Stimulated activated CD4-positive, alpha-beta T cell treated with anti-CD3 and anti-CD28 coated beads, Interleukin-15, amount 100 ng/mL, for 1 hour (primary cell): ENCODE results near the gene CALHM3.
A peak's percentile ranks its signal among the peaks of the same experiment; 100 is the strongest.
"Not testable (repeated sequence)": the region's sequence is repeated elsewhere in the genome, so short reads cannot be mapped to it uniquely, and the experiment has no call there.

Experiments
- DNase-seq, 2 donors: peaks; one replicate each; pipeline ENCODE4 v3.0.0-alpha.2; 2020; ENCODE audit warnings: low read depth in 1 of 2, low spot score in 1 of 2

Gene CALHM3

GRCh38 chr10:103502849-103503660 lies 24.0 kb upstream of the CALHM3 start:
- no peak for DNase-seq

DNA sequence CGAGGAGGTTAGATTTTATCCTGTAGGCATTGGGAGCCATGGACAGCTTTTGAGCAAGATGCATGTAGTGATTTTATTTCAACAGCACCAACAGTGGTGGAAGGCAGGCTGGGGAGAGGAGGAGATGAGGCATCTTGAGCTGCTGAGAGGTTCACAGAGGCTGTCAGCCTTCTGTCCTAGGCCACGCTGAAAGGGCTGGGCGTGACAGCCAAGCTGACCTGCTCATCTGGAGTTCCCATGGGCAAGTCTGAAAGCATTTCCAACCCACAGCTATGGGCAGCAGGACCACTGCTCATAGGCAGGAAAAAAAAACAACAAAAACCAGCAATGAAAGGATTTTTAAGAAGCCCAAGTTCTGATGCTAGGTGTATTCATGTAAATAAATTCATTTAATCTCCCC lies 22.1 kb upstream of the CALHM3 start:
- no peak for DNase-seq

- no peak for DNase-seq
Observed at GRCh38 chr10:103500481-103500880, 21.4 kb upstream of the CALHM3 start.

DNA sequence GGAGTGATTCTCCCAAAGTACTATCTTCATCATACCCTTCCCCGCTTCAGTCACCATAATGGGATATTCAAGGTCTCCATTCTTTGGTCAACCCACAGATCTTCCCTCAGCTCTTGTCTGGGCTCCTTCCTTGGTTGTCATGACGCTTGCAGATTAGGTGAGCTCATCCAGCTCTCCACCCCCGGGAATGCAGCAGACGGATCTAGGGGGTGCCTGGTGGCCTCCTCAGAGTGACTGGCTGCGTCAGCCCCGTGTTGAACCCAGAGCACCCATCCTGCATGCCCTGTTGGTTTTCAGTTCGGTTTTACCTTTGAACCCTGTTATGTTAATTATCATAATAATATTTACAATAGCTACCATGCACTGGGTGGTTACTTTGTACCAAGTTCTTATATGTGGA lies 20.8 kb upstream of the CALHM3 start:
- DNase-seq = no peak

- DNase-seq = no peak
Observed at GRCh38 chr10:103498936-103499638, 20.0 kb upstream of the CALHM3 start.

GRCh38 chr10:103497161-103497915 lies 18.3 kb upstream of the CALHM3 start:
- DNase-seq = no peak

DNA sequence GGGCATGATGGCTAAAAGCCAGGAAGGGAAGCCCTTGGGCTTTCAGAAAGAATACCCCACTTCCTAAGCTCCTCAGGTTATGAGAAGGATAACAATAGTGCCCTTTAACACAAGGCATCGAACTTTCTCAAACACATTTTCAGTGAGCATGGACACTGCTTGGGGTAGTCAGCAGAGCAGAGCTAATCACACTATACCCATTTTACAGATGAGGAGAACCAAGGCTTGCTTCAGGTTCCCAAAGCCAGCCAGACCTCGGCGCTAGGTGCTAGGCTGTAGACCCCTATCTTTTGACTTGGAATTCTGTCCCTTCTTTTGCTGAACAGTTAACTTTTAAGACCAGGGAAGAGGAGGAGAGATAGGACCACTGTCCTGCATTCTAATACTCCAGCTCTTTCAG lies 16.3 kb upstream of the CALHM3 start:
- DNase-seq = no peak

GRCh38 chr10:103493916-103494877 lies 15.2 kb upstream of the CALHM3 start:
- DNase-seq = peak in 1 of 2 donors; percentile 14

DNA sequence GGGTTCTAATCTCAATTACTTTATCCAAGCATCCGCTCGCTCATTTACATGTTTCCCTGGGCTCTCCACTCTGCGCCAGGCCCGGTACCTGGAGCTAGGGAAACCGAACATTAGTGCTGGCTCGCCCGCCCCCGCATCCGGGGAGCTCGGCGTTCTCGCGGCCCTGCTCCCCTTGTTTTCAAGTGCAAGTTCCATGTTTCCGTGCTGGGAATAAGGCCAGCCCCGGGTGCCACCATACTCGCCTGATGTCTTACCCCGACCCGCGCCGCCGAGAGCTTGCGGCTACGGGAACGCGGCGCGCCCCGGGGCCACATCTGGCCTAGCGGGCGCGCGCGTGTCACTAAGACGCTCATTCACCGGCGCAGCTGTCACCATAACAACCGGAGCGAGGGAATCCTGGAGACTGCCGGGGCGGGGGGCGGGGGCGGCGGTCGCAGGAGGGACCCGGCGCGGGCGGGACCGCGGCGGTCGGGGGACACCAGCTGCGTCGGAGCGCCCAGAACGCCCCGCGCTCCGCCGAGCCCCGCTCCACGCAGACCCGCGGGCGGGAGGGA lies 14.4 kb upstream of the CALHM3 start, which contains the start of gene NEURL1:
Gene NEURL1 (plus strand): TSS at position 344 of the 554 bp plus-strand sequence. CDS start 683 bp downstream, outside the sequence.
- DNase-seq = no peak

DNA sequence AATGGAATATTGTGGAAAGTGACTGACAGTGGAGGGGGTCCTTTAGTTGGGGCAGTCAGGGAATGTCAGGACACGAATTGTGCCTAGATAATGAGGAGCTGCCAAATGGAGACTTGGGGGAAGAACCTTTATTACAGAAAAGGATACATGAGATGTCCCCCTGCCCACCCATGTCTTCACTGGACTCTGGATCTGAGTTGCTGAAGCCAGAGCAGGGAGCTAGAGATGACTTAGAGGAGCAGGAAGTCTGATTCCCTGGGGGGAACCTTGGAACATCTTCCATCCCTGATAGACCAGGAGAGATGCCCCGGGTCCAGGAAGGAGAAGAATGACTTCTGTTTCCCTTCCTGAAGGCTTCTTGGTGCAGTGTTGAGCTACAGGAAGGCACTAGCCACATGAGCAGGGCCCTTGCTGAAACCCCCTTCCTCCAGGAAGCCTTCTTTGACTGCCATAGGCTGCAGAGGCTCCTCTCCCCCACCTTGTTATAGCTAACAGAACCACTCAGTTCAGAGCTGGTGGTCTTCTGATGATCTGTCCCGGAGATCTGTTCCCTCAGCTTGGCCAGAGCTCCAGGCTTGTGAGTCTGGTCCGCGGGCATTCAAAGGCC lies 13.7 kb upstream of the CALHM3 start:
- DNase-seq = no peak

DNA sequence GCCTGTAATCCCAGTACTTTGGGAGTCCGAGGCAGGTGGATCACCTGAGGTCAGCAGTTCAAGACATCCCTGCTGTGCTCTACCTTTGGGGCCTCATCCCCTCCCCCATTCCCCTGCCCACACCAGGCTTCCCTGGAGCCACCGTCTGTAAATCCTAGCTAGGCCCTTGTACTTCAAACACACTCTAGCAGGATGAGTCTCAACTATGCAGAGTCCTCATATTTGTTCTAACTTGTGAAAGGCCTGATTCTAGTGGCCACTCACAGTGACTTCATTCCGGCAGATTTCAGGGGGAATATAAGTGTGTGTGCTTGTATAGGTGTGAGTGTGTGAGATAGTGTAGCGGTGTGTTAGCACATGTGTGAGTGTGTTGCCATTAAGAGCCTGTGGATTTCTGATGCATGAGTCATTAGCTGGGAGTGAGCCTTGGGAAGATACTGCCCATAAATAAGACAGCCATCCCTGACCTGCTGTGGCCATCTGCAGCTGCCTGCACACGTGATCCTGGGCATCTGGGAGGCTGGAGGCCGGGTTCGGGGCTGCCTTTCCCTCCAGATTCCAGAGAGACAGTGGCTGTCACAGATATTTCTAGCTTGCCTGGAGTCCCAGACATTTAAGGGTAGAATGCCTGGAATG lies 12.8 kb upstream of the CALHM3 start:
- no peak for DNase-seq

GRCh38 chr10:103490986-103491314 lies 11.9 kb upstream of the CALHM3 start:
- DNase-seq = no peak

GRCh38 chr10:103487410-103487708 lies 8.3 kb upstream of the CALHM3 start:
- no peak for DNase-seq

GRCh38 chr10:103486635-103487409 lies 7.8 kb upstream of the CALHM3 start:
- DNase-seq = not testable (repeated sequence)

- DNase-seq = no peak
Observed at GRCh38 chr10:103481974-103482531, 3.0 kb upstream of the CALHM3 start.

- DNase-seq = no peak
Observed at GRCh38 chr10:103480521-103480920, 1.5 kb upstream of the CALHM3 start.

DNA sequence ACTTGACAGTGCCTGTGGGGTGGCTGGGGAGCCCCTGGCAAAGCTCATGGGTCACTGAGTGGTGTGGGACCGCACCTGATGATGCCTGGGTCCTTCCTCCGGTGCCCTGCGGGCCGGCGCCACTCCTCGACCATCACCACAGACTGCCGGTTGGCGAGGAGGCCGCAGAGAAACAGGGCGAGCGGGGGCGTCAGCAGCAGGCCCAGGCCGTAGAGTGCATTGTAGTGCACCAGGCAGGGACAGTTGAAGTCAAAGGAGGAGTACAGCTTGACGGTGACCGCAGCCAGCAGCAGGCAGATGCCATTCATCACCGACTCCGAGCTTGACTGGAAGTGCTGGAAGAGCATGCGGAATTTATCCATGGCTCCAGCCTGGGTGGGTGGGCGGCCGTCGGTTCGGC lies 369 bp downstream of the CALHM3 start:
- DNase-seq = no peak

GRCh38 chr10:103476046-103476768 lies 2.8 kb downstream of the CALHM3 start:
- DNase-seq = no peak
